K562 (cell line): ENCODE results near the gene CMIP. TPM values are rescaled to one million over a fixed set of nuclear protein-coding genes. Genes with fewer than 3 reads are reported as not detected.

Experiments used
- ATAC-seq: fragments of 200-7000 bp; cut with Tn5 transposase; 3 replicates; pipeline ENCODE4 v1.9.1; 2020; ENCODE audit warnings: moderate library complexity
- BruUV-seq: library from RNA; stranded (reverse); fragments of 400-500 nt; replicated peaks from 2 replicates; lab custom pipeline; 2021; lab: Mats Ljungman, UMichigan
- CTCF ChIA-PET: fragments of 300-600 bp; formaldehyde crosslinking; extraction: SDS; loops from one replicate; lab custom pipeline; 2021; ENCODE audit warnings: low intra/inter-chr PET ratio; lab: Yijun Ruan, JAX
- POLR2A ChIA-PET: fragments of 300-600, 350-650 bp; sonication (Branson Sonifier 250); formaldehyde crosslinking; extraction: SDS; loops from one replicate; lab custom pipeline; 2021; ENCODE audit warnings: antibody characterized with exemption, inconsistent platforms; lab: Yijun Ruan, JAX
- DNase-seq, 4 experiments: peaks; one replicate each; pipeline versions ENCODE4 v3.0.0 to v3.0.0-alpha.2; 2011 to 2018; ENCODE audit warnings: low spot score in 3 of 4, mixed read lengths in 3 of 4; ENCODE audit errors: extremely low read depth in 1 of 4
- FAIRE-seq: peaks from 2 replicates; lab custom pipeline; 2011; peaks lifted over from hg19 to GRCh38; lab: Jason Lieb, UNC
- H2AFZ ChIP-seq: 2 replicates; pipeline ENCODE4 v1.6.0; 2011; ENCODE audit warnings: low read depth, low read length, control low read depth, inconsistent platforms
- H3K27ac ChIP-seq: fragments of 200-600 bp; 3 replicates; pipeline ENCODE4 v1.8.0; 2011; ENCODE audit warnings: low read depth, mild to moderate bottlenecking, control low read depth, inconsistent platforms, low read length, moderate library complexity, mixed read lengths; ENCODE audit errors: extremely low read depth
- H3K27me3 ChIP-seq, 2 experiments: fragments of 300-600 bp in 1 of 2; 2 replicates in 1 of 2; 3 replicates in 1 of 2; pipeline versions ENCODE4 v1.6.0 to v1.8.0; 2011; ENCODE audit warnings: inconsistent platforms in 2 of 2, low read length in 2 of 2, mild to moderate bottlenecking in 1 of 2, mixed read lengths in 1 of 2, moderate library complexity in 1 of 2; ENCODE audit not compliant: control insufficient read depth in 2 of 2, insufficient read depth in 2 of 2
- H3K36me3 ChIP-seq: fragments of 300-600 bp; 3 replicates; pipeline ENCODE4 v1.8.0; 2011; ENCODE audit warnings: mild to moderate bottlenecking, low read length, inconsistent platforms; ENCODE audit not compliant: control insufficient read depth, insufficient read depth
- H3K4me1 ChIP-seq, 2 experiments: fragments of 200-600 bp in 1 of 2; replicated peaks in 1 of 2; 2 replicates in 1 of 2; 3 replicates in 1 of 2; pipeline versions ENCODE4 v1.5.1 to v1.8.0; 2011; ENCODE audit warnings: inconsistent platforms in 2 of 2, low read length in 2 of 2, mild to moderate bottlenecking in 1 of 2, mixed read lengths in 1 of 2, moderate library complexity in 1 of 2; ENCODE audit not compliant: control insufficient read depth in 2 of 2, insufficient read depth in 2 of 2
- H3K4me2 ChIP-seq: 2 replicates; pipeline ENCODE4 v1.6.1; 2011; ENCODE audit warnings: low read length, control low read depth, inconsistent platforms, mixed read lengths; ENCODE audit not compliant: insufficient read depth
- H3K4me3 ChIP-seq: fragments of 200-600 bp; sonication (generic), shearing (Covaris generic); 2 replicates; pipeline ENCODE4 v1.5.1; 2016; ENCODE audit warnings: control low read depth, inconsistent platforms
- H3K79me2 ChIP-seq: fragments of 200-600 bp; 3 replicates; pipeline ENCODE4 v1.8.0; 2011; ENCODE audit warnings: low read length, inconsistent platforms; ENCODE audit not compliant: control insufficient read depth, insufficient read depth
- H3K9ac ChIP-seq, 2 experiments: 2 replicates each; pipeline versions ENCODE4 v1.6.0 to v1.6.1; 2011; ENCODE audit warnings: low read depth in 2 of 2, low read length in 2 of 2, control low read depth in 1 of 2, inconsistent platforms in 1 of 2, mild to moderate bottlenecking in 1 of 2, mixed read lengths in 1 of 2; ENCODE audit not compliant: insufficient read depth in 1 of 2
- H3K9me1 ChIP-seq: one replicate; pipeline ENCODE4 v1.6.0; 2011; ENCODE audit warnings: inconsistent platforms, mild to moderate bottlenecking, low read length, moderate library complexity; ENCODE audit not compliant: control insufficient read depth, insufficient read depth
- H3K9me3 ChIP-seq: replicated peaks from 2 replicates; pipeline ENCODE4 v1.5.1; 2011; ENCODE audit warnings: low read depth, low read length, inconsistent platforms; ENCODE audit not compliant: control insufficient read depth, insufficient read depth
- H4K20me1 ChIP-seq: replicated peaks from 2 replicates; pipeline ENCODE4 v1.6.1; 2011; ENCODE audit warnings: low read length, inconsistent platforms, mixed read lengths; ENCODE audit not compliant: control insufficient read depth, insufficient read depth
- ADNP ChIP-seq: fragments of 200-800 bp; sonication (Bioruptor generic); IDR thresholded peaks from 2 replicates; pipeline ENCODE4 v1.6.1; 2016; ENCODE audit warnings: missing genetic modification characterization, missing compliant biosample characterization
- BCOR ChIP-seq: fragments of 450-650 bp; IDR thresholded peaks from 2 replicates; pipeline ENCODE4 v1.6.1; 2016
- CBX1 ChIP-seq: sonication (generic); IDR thresholded peaks from 2 replicates; pipeline ENCODE4 v1.6.1; 2016; ENCODE audit warnings: antibody characterized with exemption, low read depth, mild to moderate bottlenecking
- CBX3 ChIP-seq, 2 experiments: IDR thresholded peaks; 1 replicate in 1 of 2; 2 replicates in 1 of 2; pipeline ENCODE4 v1.6.1; 2012; ENCODE audit warnings: inconsistent platforms in 2 of 2, low read length in 2 of 2, borderline replicate concordance in 1 of 2, control low read depth in 1 of 2
- HDAC2 ChIP-seq: fragments of 450-650 bp; IDR thresholded peaks from 2 replicates; pipeline ENCODE4 v1.6.1; 2016; ENCODE audit warnings: mild to moderate bottlenecking
- KDM1A ChIP-seq, 2 experiments: fragments of 450-650 bp; IDR thresholded peaks; 2 replicates each; pipeline ENCODE4 v1.6.1; 2016; ENCODE audit warnings: mild to moderate bottlenecking in 2 of 2
- RBM25 ChIP-seq: fragments of 200-400 bp; formaldehyde crosslinking; IDR thresholded peaks from 2 replicates; pipeline ENCODE4 v1.6.1; 2018; ENCODE audit warnings: low read length, low read depth, moderate library complexity; ENCODE audit not compliant: severe bottlenecking
- RCOR1 ChIP-seq, 2 experiments: IDR thresholded peaks; 2 replicates each; pipeline ENCODE4 v1.6.1; 2012; ENCODE audit warnings: low read depth in 2 of 2, low read length in 2 of 2, borderline replicate concordance in 1 of 2, improper control_type of control experiment in 1 of 2
- RFX1 ChIP-seq: fragments of 450-650 bp; IDR thresholded peaks from 2 replicates; pipeline ENCODE4 v1.6.1; 2016; ENCODE audit warnings: mild to moderate bottlenecking, moderate library complexity
- RFX5 ChIP-seq: IDR thresholded peaks from 2 replicates; pipeline ENCODE4 v1.6.1; 2011; ENCODE audit warnings: low read depth, mild to moderate bottlenecking, improper control_type of control experiment, low read length
- SMARCC2 ChIP-seq: fragments of 450-650 bp; IDR thresholded peaks from 2 replicates; pipeline ENCODE4 v1.6.1; 2017; ENCODE audit warnings: antibody characterized with exemption, moderate library complexity, mild to moderate bottlenecking, low read depth
- ZNF282 ChIP-seq: sonication (generic); formaldehyde crosslinking; IDR thresholded peaks from 2 replicates; pipeline ENCODE4 v1.8.1; 2023; ENCODE audit warnings: missing genetic modification reagents
- ZNF778 ChIP-seq: fragments of 450-650 bp; formaldehyde crosslinking; IDR thresholded peaks from 2 replicates; pipeline ENCODE4 v1.4.0; 2020; ENCODE audit warnings: mild to moderate bottlenecking, moderate library complexity
- WGBS: fragments of 100-300 bp; shearing (Covaris generic); methylation state at CpG from one replicate; pipeline ENCODE4 v1.1.6; 2016; ENCODE audit warnings: low coverage, mixed read lengths; ENCODE audit not compliant: insufficient coverage; ENCODE audit errors: missing lambda C conversion rate; 5-methylcytosine and 5-hydroxymethylcytosine counted together
- in situ Hi-C: fragments of 300-500 bp; cut with MboI; formaldehyde crosslinking; loops from 4 replicates; pipeline ENCODE4 v1.15.0; 2018; ENCODE audit warnings: inconsistent platforms, mixed read lengths
- intact Hi-C: fragments of 100-400 bp; cut with micrococcal nuclease; formaldehyde crosslinking; loops from 2 replicates; pipeline ENCODE4 v1.14.2; 2022
- polyA plus RNA-seq, 8 experiments: library from polyadenylated mRNA; depleted of rRNA in 4 of 8; stranded (reverse) in 5 of 8; unstranded in 3 of 8; fragments of >200 nt; fragmentation: Nextera tagmentation in 2 of 8; fragmentation: Illumina TruSeq in 1 of 8; extraction: Ambion mirVana in 2 of 8; extraction: Trizol in 1 of 8; gene quantifications; 2 replicates each; pipeline versions ENCODE4 v1.2.1 to v1.2.3, GENCODE V29; 2011 to 2014; ENCODE audit warnings: inconsistent platforms in 1 of 8, missing spikeins in 1 of 8
- total RNA-seq, 7 experiments: library from RNA; depleted of rRNA in 6 of 7; stranded (reverse); fragments of >200 nt in 6 of 7; fragmentation: Illumina TruSeq in 2 of 7; extraction: Trizol in 2 of 7; gene quantifications; 2 replicates each; pipeline versions ENCODE4 v1.2.1 to v1.2.3, GENCODE V29; 2011 to 2021; ENCODE audit warnings: low replicate concordance in 1 of 7
- TF ChIP-seq, protein P1 (sequence below): sonication (generic); formaldehyde crosslinking; IDR thresholded peaks from 2 replicates; pipeline ENCODE4 v1.8.1; 2023; ENCODE audit warnings: mild to moderate bottlenecking, missing genetic modification reagents

The CMIP gene
- total and polyA plus RNA-seq, 9 of the 15 experiments (the other 6 are each of a cell fraction or from before 2014, with no cell fraction given) = 0.94 to 82.5 (median 10.3) TPM

DNA sequence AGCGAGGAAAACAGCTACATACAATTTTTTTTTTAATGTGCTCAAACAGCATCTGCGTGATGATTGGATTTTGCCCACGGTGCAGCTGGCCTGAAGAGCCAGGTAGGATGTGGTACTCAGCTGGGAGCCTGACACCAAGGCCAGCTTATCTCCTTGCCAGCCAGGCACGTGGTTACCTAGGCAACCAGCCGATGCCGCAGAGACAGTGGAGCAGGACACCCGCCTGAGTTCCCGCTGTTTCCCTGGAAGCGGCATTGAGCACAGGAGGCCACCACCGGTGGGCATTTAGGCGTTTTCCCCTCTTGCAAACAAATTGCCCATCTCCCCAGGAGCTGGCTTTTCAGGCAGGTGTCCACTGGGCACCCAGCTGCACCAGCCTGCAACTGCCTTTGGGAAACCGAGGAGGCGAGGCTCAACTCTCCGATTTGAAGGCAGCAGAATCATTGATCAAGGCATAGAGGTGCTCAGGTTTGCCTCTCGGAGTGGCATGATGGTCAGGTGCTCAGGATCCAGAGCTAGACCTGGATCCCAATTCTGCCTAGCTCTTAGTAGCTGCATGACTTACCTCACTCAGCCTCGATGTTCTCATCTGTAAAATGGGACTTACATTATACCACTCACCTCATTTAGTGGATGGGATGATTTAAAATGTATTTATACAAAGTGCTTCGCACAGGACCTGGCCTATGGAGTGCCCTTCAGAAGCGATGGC lies 196.9 kb downstream of the CMIP start:
- H3K79me2 ChIP-seq = peaks cover 61% of the 10 kb centered on the region
- no peaks in the 10 kb centered on the region for H3K9me3 ChIP-seq
- no TSS peak for BruUV-seq
- H3K9me1 ChIP-seq = peaks cover 6% of the 10 kb centered on the region
- DNase-seq = no peak
- peaks cover 24 to 31% of the 10 kb centered on the region in 2 experiments for H3K4me1 ChIP-seq
- H4K20me1 ChIP-seq = peaks cover 2% of the 10 kb centered on the region; the same call in 1 of the 2 replicates
- H3K9ac ChIP-seq = no peak overlapping the region
- H3K27me3 ChIP-seq = no peaks in the 10 kb centered on the region
- H3K4me2 ChIP-seq = no peak overlapping the region
- ChIA-PET POLR2A (no interaction called here), CTCF (no interaction called here)
- H3K4me3 ChIP-seq = no peak overlapping the region
- FAIRE-seq = no peak
- peaks cover 21% of the 10 kb centered on the region; the same call in 2 of the 3 replicates for H3K36me3 ChIP-seq
- no peak overlapping the region for H2AFZ ChIP-seq
- intact Hi-C loops = no loop called here
- 84% methylated on average over 18 of the region's 18 CpGs for WGBS
- TF ChIP-seq CBX1 = peak; percentile 55; the same call in 1 of the 2 replicates
- TF ChIP-seq, protein P1, sequence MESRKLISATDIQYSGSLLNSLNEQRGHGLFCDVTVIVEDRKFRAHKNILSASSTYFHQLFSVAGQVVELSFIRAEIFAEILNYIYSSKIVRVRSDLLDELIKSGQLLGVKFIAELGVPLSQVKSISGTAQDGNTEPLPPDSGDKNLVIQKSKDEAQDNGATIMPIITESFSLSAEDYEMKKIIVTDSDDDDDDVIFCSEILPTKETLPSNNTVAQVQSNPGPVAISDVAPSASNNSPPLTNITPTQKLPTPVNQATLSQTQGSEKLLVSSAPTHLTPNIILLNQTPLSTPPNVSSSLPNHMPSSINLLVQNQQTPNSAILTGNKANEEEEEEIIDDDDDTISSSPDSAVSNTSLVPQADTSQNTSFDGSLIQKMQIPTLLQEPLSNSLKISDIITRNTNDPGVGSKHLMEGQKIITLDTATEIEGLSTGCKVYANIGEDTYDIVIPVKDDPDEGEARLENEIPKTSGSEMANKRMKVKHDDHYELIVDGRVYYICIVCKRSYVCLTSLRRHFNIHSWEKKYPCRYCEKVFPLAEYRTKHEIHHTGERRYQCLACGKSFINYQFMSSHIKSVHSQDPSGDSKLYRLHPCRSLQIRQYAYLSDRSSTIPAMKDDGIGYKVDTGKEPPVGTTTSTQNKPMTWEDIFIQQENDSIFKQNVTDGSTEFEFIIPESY (CRISPR knock-in tag) = 0 out of 2 replicates have a peak, but pooled peaks have one; percentile 46
- peak; percentile 66 for TF ChIP-seq RFX1
- TF ChIP-seq ZNF282 = 0 out of 2 replicates have a peak, but pooled peaks have one; percentile 63
- peak; percentile 84 for TF ChIP-seq ADNP (tag)
- TF ChIP-seq RCOR1 (IDR thresholded peaks at IDR 0.05; ENCODE audit: borderline replicate concordance in 1 of 2, low read depth in 2 of 2, low read length in 2 of 2) = 0 out of 4 replicates have a peak, but pooled peaks of 1 of the 2 experiments have one; percentile 45
- peak; percentile 50 to 75 for TF ChIP-seq KDM1A (IDR thresholded peaks at IDR 0.05)
- no peak for TF ChIP-seq SMARCC2
- peak; percentile 92 for TF ChIP-seq RBM25
- TF ChIP-seq ZNF778 (CRISPR knock-in tag) = no peak
- TF ChIP-seq RFX5 = no peak
- TF ChIP-seq CBX3 (IDR thresholded peaks at IDR 0.05; ENCODE audit: borderline replicate concordance in 1 of 2, low read length in 2 of 2) = 0 out of 3 replicates have a peak, but pooled peaks of 1 of the 2 experiments have one; percentile 43
- TF ChIP-seq HDAC2 = 0 out of 2 replicates have a peak, but pooled peaks have one; percentile 50
- TF ChIP-seq BCOR = peak; percentile 91
- ATAC-seq = no peak
- in situ Hi-C loops = no loop called here
- H3K27ac ChIP-seq = no peak overlapping the region
